NT2/D1 (cell line): Measurements from ENCODE around the gene NOP53.
"Not testable (repeated sequence)": the region's sequence is repeated elsewhere in the genome, so short reads cannot be mapped to it uniquely, and the experiment has no call there.

ENCODE experiments used
- DNase-seq: peaks from one replicate; pipeline ENCODE4 v3.0.0-alpha.2; 2011; ENCODE audit warnings: low read depth, low spot score
- H3K27me3 ChIP-seq: 2 replicates; pipeline ENCODE4 v1.6.0; 2011; ENCODE audit warnings: mild to moderate bottlenecking; ENCODE audit not compliant: insufficient read length, insufficient read depth
- H3K36me3 ChIP-seq: 2 replicates; pipeline ENCODE4 v1.6.1; 2011; ENCODE audit warnings: mild to moderate bottlenecking, low read length, mixed read lengths; ENCODE audit not compliant: insufficient read depth, insufficient read length
- H3K4me1 ChIP-seq: 2 replicates; pipeline ENCODE4 v1.5.1; 2011; ENCODE audit not compliant: insufficient read depth, insufficient read length
- H3K4me3 ChIP-seq: 2 replicates; pipeline ENCODE4 v1.5.1; 2011; ENCODE audit warnings: low read depth; ENCODE audit not compliant: insufficient read length
- H3K9ac ChIP-seq: 2 replicates; pipeline ENCODE4 v1.6.0; 2011; ENCODE audit warnings: low read depth; ENCODE audit not compliant: insufficient read length
- H3K9me3 ChIP-seq: 2 replicates; pipeline ENCODE4 v1.5.1; 2011; ENCODE audit warnings: mild to moderate bottlenecking, low read length; ENCODE audit not compliant: insufficient read depth
- SUZ12 ChIP-seq: IDR thresholded peaks from 2 replicates; pipeline ENCODE4 v1.6.1; 2011; ENCODE audit not compliant: insufficient read length, insufficient read depth; ENCODE audit errors: extremely low read depth
- YY1 ChIP-seq: IDR thresholded peaks from 2 replicates; pipeline ENCODE4 v1.6.1; 2011; ENCODE audit not compliant: insufficient read length, insufficient read depth
- ZNF274 ChIP-seq: IDR thresholded peaks from 2 replicates; pipeline ENCODE4 v1.6.1; 2011; ENCODE audit warnings: mild to moderate bottlenecking, low read depth, low read length

NOP53 gene

DNA sequence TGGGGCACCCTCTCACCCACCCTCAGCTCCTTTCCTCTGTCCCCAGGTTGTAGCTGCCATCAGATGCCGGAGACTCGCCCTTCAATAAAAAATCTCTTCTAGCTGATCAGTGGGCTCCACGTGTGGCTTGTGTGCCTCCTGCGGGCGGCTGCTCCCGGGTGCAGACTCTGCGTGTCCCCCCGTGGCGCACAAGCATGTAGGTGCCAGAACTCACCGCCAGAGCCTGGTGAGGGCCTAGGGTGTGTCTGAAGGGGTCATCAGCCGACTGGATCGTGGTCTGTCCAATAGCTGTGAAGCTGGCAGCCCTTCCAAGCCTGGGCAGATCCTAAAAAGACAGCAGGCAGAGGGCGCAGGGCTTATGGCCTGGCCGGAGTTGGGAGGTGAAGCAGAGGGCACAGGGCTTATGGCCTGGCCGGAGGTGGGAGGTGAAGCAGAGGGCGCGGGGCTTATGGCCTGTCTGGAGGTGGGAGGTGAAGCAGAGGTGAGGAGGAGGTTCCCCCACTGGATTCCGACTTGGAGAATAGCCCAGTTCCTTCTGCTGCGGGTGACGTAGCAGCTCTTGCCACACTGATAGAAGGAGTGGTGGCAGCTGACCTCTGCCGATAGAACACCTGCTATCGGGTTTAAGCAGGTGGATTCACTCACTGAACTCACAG is 11.7 kb downstream of the NOP53 start:
- H3K4me3 ChIP-seq, result no peak overlapping the region
- no peaks in the 10 kb centered on the region for H3K9me3 ChIP-seq
- DNase-seq, result no peak
- no peak overlapping the region for H3K9ac ChIP-seq
- H3K27me3 ChIP-seq, result no peaks in the 10 kb centered on the region
- peaks cover 78% of the 10 kb centered on the region for H3K36me3 ChIP-seq
- TF ChIP-seq ZNF274, result no peak
- no peak for TF ChIP-seq YY1
- TF ChIP-seq SUZ12, result no peak
- peaks cover 3% of the 10 kb centered on the region for H3K4me1 ChIP-seq

DNA sequence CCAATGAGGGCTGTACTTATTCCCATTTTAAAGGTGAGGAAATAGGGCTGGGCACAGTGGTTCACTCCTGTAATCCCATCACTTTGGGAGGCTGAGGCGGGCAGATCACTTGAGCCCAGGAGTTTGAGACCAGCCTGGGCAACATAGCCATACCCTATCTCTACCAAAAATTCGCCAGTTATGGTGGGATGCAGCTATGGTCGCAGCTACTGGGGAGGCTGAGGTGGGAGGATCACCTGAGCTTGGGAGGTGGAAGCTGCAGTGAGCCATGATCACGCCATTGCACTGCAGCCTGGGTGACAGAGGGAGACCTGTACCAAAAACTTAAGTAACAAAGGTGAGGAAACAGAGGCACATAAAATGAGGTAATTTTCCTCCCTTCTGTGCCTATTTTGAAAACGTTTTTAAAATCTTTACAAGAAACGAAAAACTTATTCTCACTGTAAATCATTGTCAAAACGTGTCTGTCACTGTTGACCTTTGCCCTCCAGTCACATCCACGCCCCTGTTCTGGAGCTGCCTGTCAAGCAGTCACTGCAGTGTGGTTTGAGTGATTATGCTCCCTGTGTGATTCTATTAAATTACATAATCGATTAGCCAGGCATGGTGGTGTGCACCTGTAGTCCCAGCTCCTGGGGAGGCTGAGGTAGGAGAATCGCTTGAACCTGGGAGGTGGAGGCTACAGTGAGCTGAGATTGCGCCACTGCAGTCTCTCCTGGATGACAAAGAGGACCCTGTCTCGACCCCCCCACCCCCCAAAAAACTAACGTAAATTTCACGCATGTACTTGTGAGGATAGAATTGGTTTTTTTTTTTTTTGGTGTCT is 12.5 kb downstream of the NOP53 start:
- no peak for TF ChIP-seq YY1
- TF ChIP-seq SUZ12, result no peak
- no peak for TF ChIP-seq ZNF274
- peaks cover 70% of the 10 kb centered on the region for H3K36me3 ChIP-seq
- DNase-seq, result no peak

DNA sequence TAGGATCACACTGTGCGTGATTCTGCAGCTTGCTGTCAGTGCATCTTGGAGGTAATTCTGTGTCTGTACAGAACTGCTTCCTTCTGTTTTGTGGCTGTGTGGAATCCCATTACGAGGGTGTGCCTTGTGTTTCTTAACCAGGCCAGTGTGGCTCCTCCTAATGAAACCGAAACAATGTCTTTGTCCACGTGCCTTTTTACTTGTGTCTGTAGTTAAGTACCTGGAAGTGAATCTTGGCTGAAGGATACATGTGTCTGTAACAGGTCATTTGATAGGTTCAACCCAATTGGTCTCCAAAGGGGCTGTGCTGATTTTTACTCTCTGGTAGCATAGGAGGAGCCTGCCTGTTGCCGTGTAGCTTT is 13.1 kb downstream of the NOP53 start:
- H3K27me3 ChIP-seq, result no peaks in the 10 kb centered on the region
- TF ChIP-seq SUZ12, result no peak
- no peak for TF ChIP-seq YY1
- TF ChIP-seq ZNF274, result no peak
- no peaks in the 10 kb centered on the region for H3K4me1 ChIP-seq
- no peak overlapping the region for H3K9ac ChIP-seq
- H3K9me3 ChIP-seq, result no peaks in the 10 kb centered on the region
- no peak overlapping the region for H3K4me3 ChIP-seq
- H3K36me3 ChIP-seq, result peaks cover 64% of the 10 kb centered on the region
- no peak for DNase-seq

More for the DNA sequence above, 12.5 kb downstream of the NOP53 start:
- no peak overlapping the region for H3K9ac ChIP-seq
- H3K27me3 ChIP-seq, result no peaks in the 10 kb centered on the region
- no peaks in the 10 kb centered on the region for H3K9me3 ChIP-seq
- H3K4me1 ChIP-seq, result no peaks in the 10 kb centered on the region
- H3K4me3 ChIP-seq, result no peak overlapping the region

DNA sequence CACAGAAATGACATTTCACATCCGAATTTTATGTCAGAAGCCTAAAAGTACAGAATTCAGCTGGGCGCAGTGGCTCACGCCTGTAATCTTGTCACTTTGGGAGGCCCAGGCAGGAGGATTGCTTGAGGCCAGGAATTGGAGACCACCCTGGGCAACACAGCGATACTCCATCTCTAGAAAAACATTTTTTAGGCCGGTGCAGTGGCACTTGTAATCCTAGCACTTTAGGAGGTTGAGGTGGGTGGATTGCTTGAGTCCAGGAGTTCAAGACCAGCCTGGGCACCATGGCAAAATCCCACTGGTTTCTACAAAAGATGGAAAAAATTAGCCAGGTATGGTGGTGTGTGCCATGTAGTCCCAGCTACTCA is 15.3 kb downstream of the NOP53 start:
- TF ChIP-seq YY1 (no peak), SUZ12 (no peak), ZNF274 (no peak)

DNA sequence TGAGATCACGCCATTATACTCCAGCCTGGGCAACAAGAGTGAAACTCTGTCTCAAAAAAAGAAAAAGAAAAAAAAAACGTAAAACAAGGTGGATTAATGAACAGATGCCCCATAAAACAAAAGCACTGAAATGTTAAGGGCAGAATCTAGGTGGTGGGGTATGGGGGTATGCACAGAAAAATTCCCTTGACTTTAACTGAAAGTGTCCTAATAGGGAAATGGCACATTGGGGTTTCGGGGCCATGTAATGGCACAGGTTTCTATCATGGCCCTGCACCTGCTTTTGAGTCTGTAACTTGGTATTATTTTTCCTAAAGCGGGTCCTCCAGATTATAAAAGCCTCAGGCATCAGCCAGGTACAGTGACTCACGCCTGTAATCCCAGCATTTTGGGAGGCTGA is 16.2 kb downstream of the NOP53 start:
- DNase-seq, result no peak
- Histone ChIP-seq H3K36me3 (peaks cover 34% of the 10 kb centered on the region), H3K9me3 (no peaks in the 10 kb centered on the region), H3K4me1 (peaks cover 8% of the 10 kb centered on the region), H3K27me3 (no peaks in the 10 kb centered on the region), H3K9ac (no peak overlapping the region), H3K4me3 (no peak overlapping the region)
- TF ChIP-seq SUZ12, result no peak
- TF ChIP-seq YY1, result no peak
- no peak for TF ChIP-seq ZNF274

More for the DNA sequence above, 15.3 kb downstream of the NOP53 start:
- H3K27me3 ChIP-seq, result no peaks in the 10 kb centered on the region
- H3K9ac ChIP-seq, result no peak overlapping the region
- no peak for DNase-seq
- no peak overlapping the region for H3K4me3 ChIP-seq
- H3K36me3 ChIP-seq, result peaks cover 44% of the 10 kb centered on the region
- peaks cover under 1% of the 10 kb centered on the region for H3K4me1 ChIP-seq
- no peaks in the 10 kb centered on the region for H3K9me3 ChIP-seq

DNA sequence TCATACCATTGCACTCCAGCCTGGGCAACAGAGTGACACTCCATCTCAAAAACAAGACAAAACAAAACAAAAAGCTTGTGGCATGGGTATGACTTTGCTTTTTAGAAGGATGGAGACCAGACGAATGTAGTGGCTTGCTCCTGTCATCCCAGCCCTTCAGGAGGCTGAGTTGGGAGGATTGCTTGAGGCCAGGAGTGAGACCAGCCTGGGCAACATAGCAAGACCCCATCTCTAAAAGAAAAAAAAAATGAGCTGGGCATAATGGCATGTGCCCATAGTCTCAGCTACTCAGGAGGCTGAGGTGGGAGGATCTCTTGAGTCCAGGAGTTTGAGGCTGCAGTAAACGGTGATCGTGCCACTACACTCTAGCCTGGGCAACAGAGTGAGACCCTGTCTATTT is 16.8 kb downstream of the NOP53 start:
- Histone ChIP-seq H3K4me3 (no peak overlapping the region), H3K4me1 (peaks cover 10% of the 10 kb centered on the region), H3K9me3 (no peaks in the 10 kb centered on the region), H3K9ac (no peak overlapping the region), H3K27me3 (no peaks in the 10 kb centered on the region), H3K36me3 (peaks cover 29% of the 10 kb centered on the region)
- TF ChIP-seq YY1 (no peak), ZNF274 (no peak), SUZ12 (no peak)
- DNase-seq, result no peak

DNA sequence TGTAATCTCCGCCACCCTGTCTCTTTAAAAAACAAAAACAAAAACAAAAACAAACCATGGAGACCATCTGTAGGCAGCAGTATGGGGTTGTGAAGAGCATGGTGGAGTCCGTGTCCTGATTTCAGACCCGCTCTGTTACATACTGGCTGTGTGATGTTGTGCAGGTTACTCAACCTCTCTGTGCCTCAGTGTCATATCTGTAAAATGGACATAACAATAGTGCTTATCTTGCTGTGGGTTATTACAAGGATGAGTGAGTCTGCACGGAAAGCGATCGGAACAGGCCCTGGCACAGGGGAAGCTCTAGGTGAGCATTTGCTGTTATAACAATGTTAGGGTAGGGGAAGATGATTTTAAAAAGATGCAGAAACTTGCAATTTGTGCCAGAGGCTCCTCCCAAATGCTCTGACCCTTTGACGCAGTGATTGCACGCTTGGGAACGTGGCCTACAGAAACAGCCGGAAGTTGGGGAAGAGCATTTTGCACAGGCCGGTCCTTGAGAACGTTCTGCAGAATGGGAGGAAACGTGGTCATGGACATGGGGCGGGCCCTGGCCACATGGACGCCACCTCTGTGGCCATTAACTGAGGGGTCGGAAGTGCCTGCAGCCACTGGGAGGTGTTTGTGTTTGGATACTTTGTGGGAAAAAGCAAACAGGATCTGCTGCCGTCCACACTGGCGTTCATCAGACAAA is 17.4 kb downstream of the NOP53 start:
- Histone ChIP-seq H3K4me3 (no peak overlapping the region), H3K9ac (no peak overlapping the region), H3K9me3 (no peaks in the 10 kb centered on the region), H3K27me3 (no peaks in the 10 kb centered on the region), H3K36me3 (peaks cover 23% of the 10 kb centered on the region), H3K4me1 (peaks cover 10% of the 10 kb centered on the region)
- TF ChIP-seq ZNF274 (no peak), YY1 (no peak), SUZ12 (no peak)
- DNase-seq, result no peak

DNA sequence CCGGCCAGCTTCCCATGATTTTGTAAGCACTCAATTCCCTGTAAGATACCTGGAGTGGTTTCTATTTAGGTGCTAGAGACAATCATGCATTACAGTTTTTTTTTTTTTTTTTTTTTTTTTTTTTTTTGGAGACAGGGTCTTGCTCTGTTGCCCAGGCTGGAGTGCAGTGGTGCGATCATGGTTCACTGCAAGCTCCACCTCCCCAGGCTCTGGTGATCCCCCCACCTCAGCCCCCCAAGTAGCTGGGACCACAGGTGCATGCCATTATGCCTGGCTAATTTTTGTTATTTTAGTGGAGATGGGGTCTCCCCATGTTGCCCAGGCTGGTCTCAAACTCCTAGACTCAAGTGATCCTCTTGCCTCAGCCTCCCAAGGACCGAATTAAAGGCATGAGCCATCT is 19.4 kb downstream of the NOP53 start:
- not testable (repeated sequence) for H3K4me1 ChIP-seq, DNase-seq, H3K27me3 ChIP-seq, H3K9ac ChIP-seq, H3K9me3 ChIP-seq, H3K4me3 ChIP-seq, H3K36me3 ChIP-seq
